NT2/D1 (cell line): ENCODE results near the gene NHERF2.

Experiments
- YY1 ChIP-seq: IDR thresholded peaks from 2 replicates; pipeline ENCODE4 v1.6.1; 2011; ENCODE audit not compliant: insufficient read length, insufficient read depth
- ZNF274 ChIP-seq: IDR thresholded peaks from 2 replicates; pipeline ENCODE4 v1.6.1; 2011; ENCODE audit warnings: mild to moderate bottlenecking, low read depth, low read length

DNA sequence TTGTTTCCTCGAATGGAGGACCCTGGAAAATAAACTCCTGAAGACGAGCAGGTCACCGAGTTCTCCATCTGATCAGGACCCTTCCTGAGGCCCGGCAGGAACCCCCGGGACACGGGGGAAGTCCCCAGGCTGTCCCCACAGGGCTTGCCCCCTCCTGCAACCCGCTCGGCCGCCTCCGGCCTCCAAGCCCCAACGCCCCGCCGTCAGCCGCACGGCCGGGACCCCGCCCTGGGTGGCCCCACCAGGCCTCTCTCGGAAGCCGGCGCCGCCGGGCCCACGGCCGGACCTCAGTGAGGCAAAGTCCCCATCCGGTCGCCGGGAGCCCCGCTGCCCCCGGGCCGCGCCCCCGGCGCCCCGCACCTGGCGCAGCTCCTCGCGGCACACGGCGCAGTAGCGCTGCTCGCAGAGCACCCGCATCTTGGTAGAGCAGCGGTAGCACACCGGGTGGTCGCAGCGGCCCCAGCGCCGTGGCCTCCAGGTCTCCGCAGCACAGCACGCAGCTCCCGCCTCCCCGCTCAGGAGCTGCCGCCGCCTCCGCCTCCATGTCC lies 17.5 kb upstream of the NHERF2 start:
- no peak for TF ChIP-seq YY1
- TF ChIP-seq ZNF274: no peak
